ENCODE results near the gene ARCN1. TPM values are rescaled to one million over a fixed set of nuclear protein-coding genes. Genes with fewer than 3 reads are reported as not detected.

The ARCN1 gene
- total and polyA plus RNA-seq, 10 donors, result 33.8 to 106 (median 93.3) TPM

- 5 to 19% (median 6%) methylated on average over 10 to 31 of the region's 31 CpGs for WGBS, 5 donors
- H3K9me3 ChIP-seq, result no peaks in the 10 kb centered on the region
- H3K4me1 ChIP-seq, result peaks cover 8 to 45% (median 26%) of the 10 kb centered on the region in 6 donors
- H3K4me3 ChIP-seq, result peak overlapping the region; percentile 80 to 98 (median 92)
- peaks cover 0 to 15% (median 3%) of the 10 kb centered on the region in 6 donors for H3K36me3 ChIP-seq
- TF ChIP-seq POLR2A (IDR thresholded peaks at IDR 0.05) (no peak), POLR2AphosphoS5 (IDR thresholded peaks at IDR 0.05) (no peak)
- TF ChIP-seq, protein P1, sequence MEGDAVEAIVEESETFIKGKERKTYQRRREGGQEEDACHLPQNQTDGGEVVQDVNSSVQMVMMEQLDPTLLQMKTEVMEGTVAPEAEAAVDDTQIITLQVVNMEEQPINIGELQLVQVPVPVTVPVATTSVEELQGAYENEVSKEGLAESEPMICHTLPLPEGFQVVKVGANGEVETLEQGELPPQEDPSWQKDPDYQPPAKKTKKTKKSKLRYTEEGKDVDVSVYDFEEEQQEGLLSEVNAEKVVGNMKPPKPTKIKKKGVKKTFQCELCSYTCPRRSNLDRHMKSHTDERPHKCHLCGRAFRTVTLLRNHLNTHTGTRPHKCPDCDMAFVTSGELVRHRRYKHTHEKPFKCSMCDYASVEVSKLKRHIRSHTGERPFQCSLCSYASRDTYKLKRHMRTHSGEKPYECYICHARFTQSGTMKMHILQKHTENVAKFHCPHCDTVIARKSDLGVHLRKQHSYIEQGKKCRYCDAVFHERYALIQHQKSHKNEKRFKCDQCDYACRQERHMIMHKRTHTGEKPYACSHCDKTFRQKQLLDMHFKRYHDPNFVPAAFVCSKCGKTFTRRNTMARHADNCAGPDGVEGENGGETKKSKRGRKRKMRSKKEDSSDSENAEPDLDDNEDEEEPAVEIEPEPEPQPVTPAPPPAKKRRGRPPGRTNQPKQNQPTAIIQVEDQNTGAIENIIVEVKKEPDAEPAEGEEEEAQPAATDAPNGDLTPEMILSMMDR (IDR thresholded peaks at IDR 0.05 in 8 of 11, conservative IDR thresholded peaks at IDR 0.05 in 3 of 11), result no peak
- H3K27ac ChIP-seq, result peak overlapping the region in 7 of 8 donors; percentile 54 to 80 (median 73)
- intact Hi-C loops (cut with DNase I; ENCODE audit: low total_unique reads), result no loop called here
- DNase-seq, result no peak
- H3K27me3 ChIP-seq (replicated peaks in 1 of 7), result peaks cover 0 to 10% (median 0%) of the 10 kb centered on the region in 7 donors
These were observed 42.0 kb upstream of the ARCN1 start for GRCh38 chr11:118530180-118530682.

DNA sequence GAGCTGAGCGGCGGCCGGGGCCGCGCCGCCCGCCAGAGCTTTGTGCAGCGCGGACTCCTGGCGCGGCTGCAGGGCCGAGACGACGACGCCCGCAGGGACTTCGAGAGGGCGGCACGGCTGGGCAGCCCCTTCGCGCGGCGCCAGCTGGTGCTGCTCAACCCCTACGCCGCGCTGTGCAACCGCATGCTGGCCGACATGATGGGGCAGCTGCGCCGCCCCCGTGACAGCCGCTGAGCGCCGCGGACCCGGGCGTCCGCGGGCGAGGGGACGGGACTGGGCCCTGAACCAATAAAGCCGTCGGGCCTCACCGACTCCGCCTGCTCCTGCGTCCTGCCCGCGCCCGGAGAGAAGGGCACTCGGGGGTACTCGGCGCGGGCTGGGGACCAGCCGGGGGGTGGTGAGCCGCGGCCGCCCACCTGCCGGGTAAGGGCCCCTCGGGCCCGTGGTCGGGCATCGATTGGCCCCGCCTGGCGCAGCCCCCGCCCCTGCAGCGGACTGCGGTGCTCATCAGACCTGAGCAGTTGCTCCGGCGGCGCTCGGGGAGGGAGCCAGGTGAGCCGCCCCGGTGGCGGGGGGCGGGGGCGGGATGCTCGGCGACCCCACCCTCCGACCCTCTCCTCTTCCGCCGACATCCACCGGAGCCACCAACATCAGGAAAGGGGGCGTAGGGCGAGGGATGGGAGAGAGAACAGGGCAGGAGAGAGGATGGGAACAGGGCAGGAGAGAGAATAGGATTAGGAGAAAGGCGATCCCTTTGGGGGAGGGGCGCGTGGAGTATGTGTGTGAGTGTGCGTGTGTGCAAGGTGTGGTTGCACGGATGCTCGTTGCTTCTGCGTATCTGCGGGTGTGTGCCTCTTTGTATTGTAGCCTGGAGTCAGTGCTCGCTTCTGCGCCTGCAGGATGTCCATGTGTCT is 41.3 kb upstream of the ARCN1 start, which contains the start of gene TMEM25:
Gene TMEM25 (plus strand): TSS at position 510 of the 914 bp plus-strand sequence. CDS start 610 bp downstream, outside the sequence.
- intact Hi-C loops (cut with DNase I; ENCODE audit: low total_unique reads), result no loop called here
- WGBS, 5 donors, result 1 to 4% (median 2%) methylated on average over 46 to 94 of the region's 94 CpGs
- Histone ChIP-seq H3K27ac (peak within 1 kb of the TSS; percentile 51 to 80 (median 72)), H3K36me3 (peaks cover 0 to 20% (median 3%) of the 10 kb centered on the region in 6 donors), H3K4me3 (peak within 1 kb of the TSS; percentile 80 to 98 (median 92)), H3K4me1 (peaks cover 8 to 45% (median 26%) of the 10 kb centered on the region in 6 donors), H3K27me3 (replicated peaks in 1 of 7) (peaks cover 0 to 10% (median 0%) of the 10 kb centered on the region in 7 donors), H3K9me3 (no peaks in the 10 kb centered on the region)
- TF ChIP-seq, protein P1 (IDR thresholded peaks at IDR 0.05 in 8 of 11, conservative IDR thresholded peaks at IDR 0.05 in 3 of 11), result peak in 1 of 11 experiments; percentile 6
- TF ChIP-seq POLR2AphosphoS5 (IDR thresholded peaks at IDR 0.05), result peak; percentile 51 to 75 (median 71)
- TF ChIP-seq POLR2A (IDR thresholded peaks at IDR 0.05), result peak in 2 of 3 donors; percentile 24 to 40
- peak; percentile 92 for DNase-seq

GRCh38 chr11:118531597-118532084 is 40.6 kb upstream of the ARCN1 start:
- TF ChIP-seq, protein P1 (IDR thresholded peaks at IDR 0.05 in 8 of 11, conservative IDR thresholded peaks at IDR 0.05 in 3 of 11), result no peak
- no peak for TF ChIP-seq POLR2AphosphoS5 (IDR thresholded peaks at IDR 0.05)
- TF ChIP-seq POLR2A (IDR thresholded peaks at IDR 0.05), result no peak
- H3K9me3 ChIP-seq, result no peaks in the 10 kb centered on the region
- H3K4me3 ChIP-seq, result peak overlapping the region; percentile 80 to 98 (median 92)
- intact Hi-C loops (cut with DNase I; ENCODE audit: low total_unique reads), result no loop called here
- H3K36me3 ChIP-seq, result peaks cover 0 to 21% (median 3%) of the 10 kb centered on the region in 6 donors
- WGBS, 5 donors, result 19 to 30% (median 26%) methylated on average over 12 of the region's 12 CpGs
- H3K27ac ChIP-seq, result peak overlapping the region in 3 of 8 donors; percentile 77 to 80 (median 79)
- peaks cover 8 to 45% (median 26%) of the 10 kb centered on the region in 6 donors for H3K4me1 ChIP-seq
- DNase-seq, result no peak
- H3K27me3 ChIP-seq (replicated peaks in 1 of 7), result peaks cover 0 to 10% (median 0%) of the 10 kb centered on the region in 7 donors

All from spleen (tissue), 11 donors.